Fibroblast of the aortic adventitia (primary cell): ENCODE results near the gene POLD2. TPM values are rescaled to one million over a fixed set of nuclear protein-coding genes. Genes with fewer than 3 reads are reported as not detected.

Source experiments
- DNase-seq: peaks from one replicate; pipeline ENCODE4 v3.0.0-alpha.2; 2010; ENCODE audit warnings: low read depth
- H3K4me3 ChIP-seq: 2 replicates; pipeline ENCODE4 v1.5.1; 2011; ENCODE audit warnings: low read depth, mild to moderate bottlenecking, control low read depth, low read length, moderate library complexity
- total RNA-seq: library from RNA; depleted of rRNA; stranded (reverse); fragments of >200 nt; gene quantifications from 2 replicates; pipeline ENCODE4 v1.2.3, GENCODE V29; 2012; ENCODE audit warnings: low replicate concordance
- TF ChIP-seq, protein P1 (sequence below): IDR thresholded peaks from 2 replicates; pipeline ENCODE4 v1.5.1; 2011; ENCODE audit warnings: mild to moderate bottlenecking, low read length, control low read depth, inconsistent platforms; ENCODE audit not compliant: insufficient read depth

Gene POLD2
- total RNA-seq, 1 donor: 87.9 TPM

DNA sequence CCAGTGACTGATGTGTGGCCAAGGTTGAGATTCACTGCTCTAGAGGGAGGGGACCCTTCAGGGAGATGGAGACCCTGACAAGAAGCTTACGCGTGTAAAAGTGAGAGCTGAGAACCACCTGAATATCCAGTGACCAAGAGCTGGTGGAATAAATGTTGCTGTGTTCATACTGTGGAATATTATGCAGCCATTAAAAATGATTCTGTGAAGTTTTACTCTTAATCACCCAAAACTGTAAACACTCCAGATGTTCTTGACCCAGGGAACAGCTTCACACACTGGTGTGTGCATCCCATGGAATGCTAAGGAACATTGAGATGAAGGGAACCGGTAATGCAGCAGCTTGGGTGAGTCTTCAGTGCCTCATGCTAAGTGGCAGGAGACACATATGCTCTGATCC is 36.7 kb downstream of the POLD2 start:
- no peak for DNase-seq
- TF ChIP-seq, protein P1, sequence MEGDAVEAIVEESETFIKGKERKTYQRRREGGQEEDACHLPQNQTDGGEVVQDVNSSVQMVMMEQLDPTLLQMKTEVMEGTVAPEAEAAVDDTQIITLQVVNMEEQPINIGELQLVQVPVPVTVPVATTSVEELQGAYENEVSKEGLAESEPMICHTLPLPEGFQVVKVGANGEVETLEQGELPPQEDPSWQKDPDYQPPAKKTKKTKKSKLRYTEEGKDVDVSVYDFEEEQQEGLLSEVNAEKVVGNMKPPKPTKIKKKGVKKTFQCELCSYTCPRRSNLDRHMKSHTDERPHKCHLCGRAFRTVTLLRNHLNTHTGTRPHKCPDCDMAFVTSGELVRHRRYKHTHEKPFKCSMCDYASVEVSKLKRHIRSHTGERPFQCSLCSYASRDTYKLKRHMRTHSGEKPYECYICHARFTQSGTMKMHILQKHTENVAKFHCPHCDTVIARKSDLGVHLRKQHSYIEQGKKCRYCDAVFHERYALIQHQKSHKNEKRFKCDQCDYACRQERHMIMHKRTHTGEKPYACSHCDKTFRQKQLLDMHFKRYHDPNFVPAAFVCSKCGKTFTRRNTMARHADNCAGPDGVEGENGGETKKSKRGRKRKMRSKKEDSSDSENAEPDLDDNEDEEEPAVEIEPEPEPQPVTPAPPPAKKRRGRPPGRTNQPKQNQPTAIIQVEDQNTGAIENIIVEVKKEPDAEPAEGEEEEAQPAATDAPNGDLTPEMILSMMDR: no peak
- no peak overlapping the region for H3K4me3 ChIP-seq

DNA sequence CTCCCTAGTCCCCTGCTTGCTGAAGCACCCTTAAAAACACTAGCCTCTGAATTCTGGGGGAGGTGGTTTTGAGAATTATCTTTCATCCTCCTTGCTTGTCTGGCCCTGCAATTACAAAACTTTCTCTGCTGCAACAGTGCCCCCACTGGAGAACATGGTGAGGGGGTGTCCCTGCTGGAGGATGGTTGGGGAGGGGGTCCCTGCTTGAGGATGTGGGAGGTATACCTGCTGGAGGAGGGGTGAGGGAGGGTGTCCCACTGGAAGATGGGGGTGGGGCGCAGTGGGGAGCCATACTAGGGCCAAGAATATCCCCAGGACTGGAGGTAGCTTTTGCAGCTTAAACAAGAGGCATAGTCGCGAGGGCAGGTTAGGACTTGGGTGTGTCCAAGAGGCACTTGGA is 37.8 kb downstream of the POLD2 start:
- H3K4me3 ChIP-seq: no peak overlapping the region
- DNase-seq: no peak
- TF ChIP-seq, protein P1: peak; percentile 4

DNA sequence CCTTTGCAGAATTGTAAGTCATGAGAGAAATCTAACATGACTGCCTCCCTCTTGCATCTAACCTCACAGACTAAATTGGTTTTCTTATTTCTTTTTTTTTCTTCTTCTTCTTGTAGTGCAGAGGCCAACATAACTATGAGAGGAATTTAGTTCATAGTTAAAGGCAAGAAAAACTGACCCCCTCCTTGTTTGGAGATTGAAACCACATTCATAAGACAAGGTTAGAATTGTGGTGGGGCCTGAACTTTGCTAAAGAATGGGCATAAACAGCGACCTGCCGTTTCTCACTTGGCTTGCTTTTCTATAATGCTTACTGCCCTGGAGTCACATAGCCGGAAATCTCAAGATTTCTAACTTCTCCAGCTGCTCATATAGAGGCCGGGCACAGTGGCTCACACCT is 38.6 kb downstream of the POLD2 start:
- no peak overlapping the region for H3K4me3 ChIP-seq
- TF ChIP-seq, protein P1: no peak
- DNase-seq: peak; percentile 59

DNA sequence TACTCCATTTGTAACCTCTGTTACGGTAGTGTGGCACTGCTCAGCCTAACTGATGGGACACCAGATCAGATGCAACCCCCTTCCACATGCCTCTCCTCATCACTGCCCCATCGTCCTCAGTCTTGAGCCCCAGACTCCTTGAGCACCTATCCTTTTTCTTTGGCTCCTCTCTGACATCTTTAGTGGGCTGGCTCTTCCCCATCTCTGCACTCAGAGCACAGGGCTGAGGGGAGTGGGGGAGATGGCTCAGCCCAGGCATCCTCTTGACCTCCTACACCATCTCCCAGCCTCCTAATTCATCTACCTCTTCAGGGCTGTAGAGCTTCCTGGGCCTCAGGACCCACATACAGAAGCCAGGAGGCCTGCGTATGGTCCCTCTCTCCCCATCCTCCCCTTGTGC is 39.6 kb downstream of the POLD2 start:
- no peak for DNase-seq
- TF ChIP-seq, protein P1: no peak
- H3K4me3 ChIP-seq: no peak overlapping the region

DNA sequence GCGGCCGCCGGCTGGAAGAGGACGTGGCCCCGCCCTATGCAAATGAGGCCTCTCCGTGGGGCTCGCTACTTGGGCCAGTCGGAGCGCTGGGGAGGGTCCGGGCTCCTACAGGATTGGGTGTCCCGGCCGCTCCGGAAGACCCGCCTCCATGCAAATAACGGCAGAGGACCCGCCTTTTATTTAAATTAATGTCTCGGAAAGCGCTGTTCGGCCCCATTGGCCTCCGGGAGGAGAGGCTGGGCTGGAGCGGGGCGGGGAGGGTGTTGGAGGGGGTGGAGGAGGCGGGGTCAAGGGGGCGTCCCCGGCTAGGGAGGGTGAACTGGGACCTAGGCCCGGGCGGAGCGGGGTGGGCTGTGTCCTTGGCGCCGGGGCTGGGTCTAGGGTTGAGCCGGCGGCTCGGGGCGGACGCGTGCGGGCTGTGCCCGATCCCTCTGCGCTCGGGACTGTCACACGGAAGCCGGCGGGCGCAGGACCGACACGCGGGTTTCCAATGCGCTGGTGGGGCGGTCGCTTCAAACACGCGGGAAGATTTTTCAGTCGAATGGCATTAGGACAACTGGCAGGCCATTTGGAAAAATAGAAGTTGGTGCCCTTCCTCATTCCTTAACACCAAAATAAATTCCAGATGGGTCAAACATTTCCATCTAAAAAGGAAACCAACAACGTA is 40.7 kb downstream of the POLD2 start:
- peak; percentile 98 for DNase-seq
- TF ChIP-seq, protein P1: no peak

DNA sequence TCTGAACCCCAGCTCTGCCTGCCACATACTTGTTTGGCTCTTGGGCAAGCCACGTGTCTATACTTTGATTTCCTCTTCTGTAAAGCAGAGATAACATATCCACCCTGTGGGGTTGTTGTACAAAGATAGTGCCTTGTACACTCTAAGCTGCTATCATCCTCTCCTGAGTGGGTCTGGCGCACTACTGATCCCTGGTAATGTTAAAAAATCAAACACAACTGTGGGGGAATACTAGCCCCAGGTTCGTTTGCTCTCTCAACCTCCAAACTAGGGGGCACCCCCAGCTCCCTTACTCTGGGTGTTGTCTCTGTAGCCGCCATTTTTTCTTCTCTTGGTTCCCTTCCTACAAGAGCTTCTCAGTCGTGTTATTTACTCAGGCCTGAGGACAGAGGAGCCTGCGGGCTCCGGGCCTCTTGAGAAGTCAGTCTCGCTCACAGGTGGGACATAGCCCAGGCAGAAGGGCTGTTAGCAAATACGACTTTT is 42.0 kb downstream of the POLD2 start:
- TF ChIP-seq, protein P1: no peak
- DNase-seq: no peak

More for the DNA sequence above, 40.7 kb downstream of the POLD2 start:
- H3K4me3 ChIP-seq: peak overlapping the region; percentile 70

More for the DNA sequence above, 42.0 kb downstream of the POLD2 start:
- peak overlapping the region; percentile 85 for H3K4me3 ChIP-seq
